HG03135 (cell line): Measurements from ENCODE around the gene SF3A1.
A peak's percentile ranks its signal among the peaks of the same experiment; 100 is the strongest.

Experiments
- ATAC-seq: cut with Tn5 transposase; IDR thresholded peaks from one replicate; pipeline ENCODE4 v1.9.1; 2021; ENCODE audit warnings: mild to moderate bottlenecking, moderate library complexity; ENCODE audit not compliant: unreplicated experiment

The SF3A1 gene

DNA sequence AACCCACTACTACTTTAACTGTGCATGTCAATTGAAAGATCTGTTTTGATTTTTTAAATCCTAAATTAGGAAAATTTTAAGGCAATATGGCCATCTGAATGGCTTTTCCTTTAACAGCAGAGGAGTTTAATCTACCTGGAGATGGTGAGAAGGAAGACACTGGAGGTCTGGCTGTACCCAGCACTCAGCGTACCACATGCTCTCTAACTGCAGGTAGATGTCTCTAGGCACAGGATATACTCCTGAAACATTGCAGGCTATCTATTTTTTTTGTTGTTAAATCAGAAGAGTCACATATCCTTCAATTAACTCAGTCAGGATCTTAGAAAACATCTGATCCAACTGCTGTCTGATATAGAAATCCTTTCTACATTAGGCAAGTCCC is 50.1 kb downstream of the SF3A1 start:
- no peak for ATAC-seq

DNA sequence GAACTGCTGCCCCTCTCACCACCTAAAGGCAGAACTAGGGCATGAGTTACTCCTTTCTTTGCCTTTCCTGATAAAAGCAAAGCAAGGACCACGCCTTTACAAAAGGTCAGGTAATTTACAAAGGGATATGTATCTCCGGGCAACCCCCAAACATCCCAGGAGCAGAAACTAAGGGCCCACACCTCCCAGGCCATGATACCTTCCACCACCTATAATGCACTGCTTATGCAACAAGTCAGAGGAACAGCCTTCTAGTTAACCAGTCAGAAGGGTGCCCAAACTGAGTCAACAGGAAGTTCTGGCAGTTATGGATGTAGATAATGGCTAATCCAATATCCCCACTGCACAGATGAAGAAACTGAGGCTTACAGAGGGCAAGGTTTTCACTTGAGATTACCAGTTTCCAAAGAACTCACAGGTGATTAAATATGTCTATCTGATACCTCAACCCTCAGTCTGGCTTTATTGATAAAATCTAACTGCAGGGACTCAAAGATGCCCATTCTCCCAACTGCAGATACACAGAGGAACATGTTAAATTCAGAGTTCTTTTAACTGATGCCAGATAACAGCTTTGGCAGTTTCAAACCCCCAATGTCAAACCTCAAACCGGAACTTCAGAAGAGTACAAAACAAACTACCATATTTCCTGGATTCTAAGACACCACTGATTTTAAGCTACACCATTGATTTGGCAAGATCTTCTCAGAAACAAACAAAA is 50.6 kb downstream of the SF3A1 start:
- ATAC-seq, result no peak

DNA sequence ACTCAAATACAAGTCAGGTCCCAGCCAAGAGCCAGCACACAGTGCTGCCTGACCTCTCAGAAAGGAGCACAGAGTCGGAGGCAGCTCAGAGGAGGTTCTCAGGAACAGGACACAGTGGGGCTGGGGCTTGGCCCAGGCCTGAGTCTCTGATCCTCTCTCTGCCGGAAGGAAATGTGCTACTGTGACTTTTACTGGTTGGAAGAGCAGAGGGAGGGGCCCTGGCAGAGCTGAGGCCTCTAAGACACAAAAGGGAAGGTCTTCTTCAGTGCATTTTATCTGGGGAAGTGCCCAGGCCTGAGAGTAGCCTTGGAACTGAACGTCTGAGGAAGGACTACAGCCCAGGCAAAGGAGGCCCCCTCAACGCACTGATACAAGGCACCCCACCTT is 51.2 kb downstream of the SF3A1 start:
- no peak for ATAC-seq

DNA sequence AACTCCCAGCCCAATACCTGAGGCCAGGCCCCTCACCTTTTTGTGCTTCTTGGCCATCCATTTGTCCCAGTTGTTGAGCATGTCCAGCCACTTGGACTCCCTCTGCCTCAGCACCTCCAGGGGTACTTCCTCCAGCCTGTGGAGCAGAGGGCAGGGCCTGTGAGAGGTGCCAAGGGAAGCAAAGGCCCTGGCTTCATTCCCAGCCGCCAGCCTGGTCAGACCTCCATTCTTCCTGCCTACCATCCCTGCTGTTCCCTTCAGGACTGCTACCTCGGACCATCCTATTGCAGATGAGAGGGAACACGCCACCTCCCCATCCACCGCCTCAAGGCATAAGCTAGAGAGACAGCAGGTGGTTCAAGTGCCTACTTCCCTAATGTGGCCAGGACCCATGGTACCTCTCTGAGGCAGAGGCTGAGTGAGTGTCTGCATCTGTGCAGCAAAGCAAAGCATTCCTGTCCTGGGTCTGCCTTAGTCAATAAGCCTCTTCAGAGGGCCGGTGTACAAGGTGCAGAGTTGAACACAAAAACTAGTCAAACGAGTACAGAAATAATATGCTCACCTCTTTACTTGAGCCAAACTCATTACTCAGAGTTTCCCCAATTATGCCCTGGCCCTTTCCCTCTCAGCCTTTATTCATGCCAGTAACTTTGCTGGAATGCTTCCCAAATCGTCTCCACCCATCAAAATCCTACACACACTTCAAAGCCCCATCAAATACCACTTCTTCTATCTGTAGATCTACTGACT is 52.0 kb downstream of the SF3A1 start:
- ATAC-seq, result no peak

DNA sequence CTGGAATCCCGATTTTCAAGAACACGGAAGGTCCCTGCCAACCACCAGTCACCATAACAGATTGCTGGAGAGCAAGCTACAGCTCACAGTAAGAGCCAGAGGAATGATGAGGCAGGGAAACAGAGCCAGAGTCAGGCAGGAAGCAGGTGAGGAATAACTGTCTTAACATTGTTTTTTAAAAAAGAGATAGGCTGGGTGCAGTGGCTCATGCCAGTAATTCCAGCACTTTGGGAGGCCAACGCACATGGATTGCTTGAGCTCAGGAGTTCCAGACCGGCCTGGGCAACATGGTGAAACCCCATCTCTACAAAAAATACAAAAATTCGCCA is 53.9 kb downstream of the SF3A1 start:
- no peak for ATAC-seq

DNA sequence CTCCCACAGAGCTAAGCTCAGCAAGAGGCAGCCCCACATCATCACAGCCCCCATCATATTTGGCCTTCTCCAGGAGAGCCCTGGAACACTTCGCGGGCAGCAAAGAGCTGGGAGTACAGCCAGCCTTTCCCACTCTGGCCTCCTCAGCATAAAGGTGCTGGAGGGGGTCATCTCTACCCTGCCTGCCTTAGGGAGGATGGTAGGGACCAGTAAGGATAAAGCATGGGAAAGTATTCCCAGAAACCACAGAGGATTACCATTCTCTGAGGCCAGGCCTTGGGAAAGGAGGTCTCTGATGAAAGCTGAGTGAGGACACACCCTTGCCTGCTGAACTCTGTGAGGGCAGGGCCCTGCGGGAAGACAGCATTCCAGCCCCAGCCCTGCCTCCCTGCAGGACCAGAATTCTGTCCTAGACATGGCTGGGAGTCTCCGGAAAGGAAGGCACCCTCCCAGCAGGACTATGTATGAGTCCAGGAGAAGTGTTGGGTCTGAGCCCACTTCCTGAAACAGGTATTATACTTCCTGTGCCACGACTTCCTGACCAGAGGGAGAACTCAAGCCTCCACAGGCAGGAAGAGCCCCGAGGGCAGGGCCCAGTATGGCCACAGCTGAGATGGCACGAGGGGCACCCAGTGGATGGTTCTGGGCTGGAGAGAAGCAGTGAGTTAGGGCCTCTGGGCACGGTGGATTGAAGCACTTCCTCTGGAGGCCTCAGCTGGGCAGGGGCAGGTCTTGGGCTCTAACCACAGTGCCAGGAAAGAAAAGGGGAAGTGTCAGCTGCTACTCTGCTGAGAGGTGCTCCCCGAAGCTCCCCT is 54.5 kb downstream of the SF3A1 start:
- ATAC-seq, result no peak

DNA sequence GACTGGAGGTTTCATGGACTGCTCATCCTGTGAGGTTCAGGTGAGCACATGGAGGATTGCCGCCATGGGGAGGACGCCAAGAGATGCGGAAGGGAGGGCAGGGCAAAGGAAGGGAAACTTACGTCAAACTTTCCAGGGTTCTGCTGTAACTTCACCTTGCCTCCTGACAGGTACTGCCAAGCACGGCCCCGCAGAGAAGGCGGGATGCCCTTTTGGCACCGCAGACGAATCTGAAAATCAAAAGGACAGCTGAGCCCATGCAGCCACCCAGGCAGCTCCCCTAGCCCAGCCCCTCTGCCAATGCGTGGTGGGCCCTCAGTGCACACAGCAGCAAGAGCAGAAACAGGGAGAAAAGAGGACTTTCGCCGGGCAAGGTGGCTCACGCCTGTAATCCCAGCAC is 57.4 kb downstream of the SF3A1 start:
- no peak for ATAC-seq

DNA sequence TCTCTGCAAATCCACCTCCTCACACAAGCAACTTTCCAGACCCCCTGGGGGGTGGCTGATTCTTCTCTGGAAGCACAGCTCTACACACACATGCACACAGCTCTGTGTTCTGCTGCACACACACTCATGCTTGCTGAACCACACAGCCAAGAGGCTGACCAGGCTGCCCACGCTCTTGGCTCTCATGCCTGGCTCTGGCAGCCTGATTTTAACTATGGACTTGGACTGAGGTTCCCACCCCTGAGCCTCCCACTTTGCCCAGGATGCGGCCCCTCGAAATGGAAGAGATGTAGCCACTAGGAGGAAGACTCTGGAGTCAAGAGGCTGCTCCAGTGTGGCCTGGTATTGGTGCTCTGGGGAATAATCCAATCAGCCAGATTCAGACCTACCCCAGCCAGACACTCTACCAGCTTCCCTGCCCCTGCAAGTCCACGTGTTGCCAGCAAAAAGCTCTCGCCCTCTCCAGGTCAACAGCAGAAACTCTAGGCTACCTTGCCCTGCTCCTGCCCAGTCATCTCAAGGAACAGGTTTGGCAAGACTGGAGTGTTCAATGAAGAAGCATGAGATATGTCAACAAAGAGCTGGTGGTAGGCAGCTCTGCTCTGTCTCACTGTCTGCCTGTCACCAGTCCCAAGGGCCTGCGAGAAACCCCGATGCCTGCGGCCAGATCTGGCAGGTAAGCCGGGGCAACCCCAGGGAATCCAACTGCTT is 58.5 kb downstream of the SF3A1 start:
- ATAC-seq, result no peak

DNA sequence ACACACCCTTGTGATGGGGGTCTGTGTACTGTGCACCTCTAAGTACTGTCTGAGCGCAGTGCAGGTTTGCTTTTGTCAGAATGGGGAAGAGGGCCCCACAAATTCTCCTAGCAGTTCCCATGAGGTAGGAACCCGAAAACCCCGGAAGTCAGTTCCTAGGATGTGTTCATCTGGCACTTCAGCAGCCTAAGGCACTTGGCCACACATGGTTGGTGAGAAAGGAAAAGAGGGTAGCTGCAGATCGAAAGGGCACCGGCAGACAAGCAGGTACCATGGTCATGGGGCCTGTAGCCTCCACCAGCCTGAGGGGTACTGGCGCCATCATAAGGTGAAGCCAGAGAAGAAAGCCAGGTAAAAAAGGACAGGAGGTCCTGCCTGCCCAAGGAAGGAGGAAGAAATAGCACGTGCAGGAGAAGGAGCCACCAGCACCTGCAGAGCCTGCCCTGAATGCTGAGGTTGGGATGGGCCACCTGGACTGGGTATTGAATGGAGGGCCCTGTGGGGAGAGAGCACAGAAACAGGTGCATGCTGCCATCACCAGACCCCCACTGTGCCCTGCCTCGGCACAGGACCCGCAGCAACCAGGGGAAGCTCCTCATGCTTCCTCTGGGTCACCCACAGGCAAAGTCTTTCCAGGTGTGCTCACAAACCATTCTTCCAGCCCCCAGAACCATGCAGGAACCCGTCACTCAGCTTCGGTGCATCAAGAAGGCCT is 59.3 kb downstream of the SF3A1 start:
- no peak for ATAC-seq

DNA sequence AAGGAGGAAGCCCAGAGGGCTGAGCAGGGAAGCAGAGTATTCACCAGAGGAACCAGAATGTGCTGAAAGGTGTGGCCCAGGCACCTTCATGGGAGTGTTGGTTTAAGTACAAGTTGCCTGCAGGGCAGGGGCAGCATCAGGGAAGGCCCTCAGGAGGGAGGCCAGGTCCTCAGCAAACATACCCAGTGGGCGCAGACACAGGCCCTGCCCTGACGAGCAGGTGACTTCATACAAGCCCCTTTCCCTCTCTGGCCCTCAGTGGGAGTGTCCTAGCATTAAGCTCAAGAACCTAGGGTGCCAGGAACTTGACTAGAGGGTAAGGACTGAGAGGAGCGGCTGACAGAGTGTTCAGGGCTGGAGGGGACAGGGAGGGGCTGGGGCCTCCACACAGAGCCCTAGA is 59.9 kb downstream of the SF3A1 start:
- no peak for ATAC-seq

DNA sequence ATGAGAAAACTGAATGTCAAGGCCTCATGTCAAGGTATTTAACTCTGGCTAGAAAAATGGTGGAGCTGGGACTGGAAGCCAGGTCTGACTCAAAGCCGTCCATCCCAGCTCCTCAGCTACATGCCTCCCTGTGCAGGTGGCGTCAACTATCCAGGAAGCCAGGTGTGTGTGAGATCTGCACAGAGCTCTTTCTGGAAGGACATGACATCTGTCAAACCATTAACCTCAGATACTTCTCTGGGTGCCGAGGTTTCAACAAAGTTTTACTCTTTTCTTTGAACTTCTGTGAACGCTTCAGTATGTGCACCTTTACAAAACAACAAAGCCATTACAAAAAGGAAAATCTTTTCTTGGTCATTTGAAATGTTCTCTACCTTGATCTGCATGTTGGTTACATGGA is 60.4 kb downstream of the SF3A1 start:
- no peak for ATAC-seq

DNA sequence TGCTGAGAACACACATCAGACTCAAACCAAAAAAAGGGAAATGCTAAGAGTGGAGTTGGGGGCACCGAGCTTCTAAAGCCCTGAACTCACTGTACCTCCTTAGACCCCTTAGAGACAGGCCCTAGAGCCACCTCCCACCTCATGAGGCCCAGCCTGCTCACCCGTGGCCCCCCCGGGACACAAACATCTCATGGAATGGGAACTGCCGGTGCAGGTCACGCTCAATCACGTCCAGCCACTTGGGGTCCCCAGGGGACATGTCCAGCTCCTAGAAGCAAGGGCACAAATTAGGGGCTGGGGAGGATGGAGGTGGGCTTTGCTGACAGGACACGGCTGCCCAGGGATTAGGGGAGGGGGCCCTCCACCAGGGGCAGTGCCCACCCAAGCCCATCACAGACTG is 61.1 kb downstream of the SF3A1 start:
- no peak for ATAC-seq

DNA sequence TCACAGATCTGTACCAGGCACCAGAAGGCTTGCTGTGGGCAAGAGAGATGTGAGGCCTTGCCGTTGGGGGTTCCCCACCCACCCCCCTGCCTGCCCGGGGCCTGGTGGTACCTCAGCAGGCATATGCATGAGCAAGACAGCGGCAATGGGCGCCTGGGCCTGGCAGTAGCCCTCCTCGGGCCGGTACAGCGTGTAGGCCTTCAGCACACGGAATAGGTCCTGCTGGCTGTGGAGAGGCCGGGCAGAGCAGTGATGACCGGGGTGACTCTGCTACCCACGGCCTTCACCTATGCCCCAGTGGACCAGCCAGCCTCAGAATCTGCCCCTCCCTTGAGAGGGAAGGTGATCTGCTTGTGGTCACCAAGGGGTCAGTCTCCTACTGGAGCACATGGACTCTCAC is 61.9 kb downstream of the SF3A1 start:
- ATAC-seq, result no peak

DNA sequence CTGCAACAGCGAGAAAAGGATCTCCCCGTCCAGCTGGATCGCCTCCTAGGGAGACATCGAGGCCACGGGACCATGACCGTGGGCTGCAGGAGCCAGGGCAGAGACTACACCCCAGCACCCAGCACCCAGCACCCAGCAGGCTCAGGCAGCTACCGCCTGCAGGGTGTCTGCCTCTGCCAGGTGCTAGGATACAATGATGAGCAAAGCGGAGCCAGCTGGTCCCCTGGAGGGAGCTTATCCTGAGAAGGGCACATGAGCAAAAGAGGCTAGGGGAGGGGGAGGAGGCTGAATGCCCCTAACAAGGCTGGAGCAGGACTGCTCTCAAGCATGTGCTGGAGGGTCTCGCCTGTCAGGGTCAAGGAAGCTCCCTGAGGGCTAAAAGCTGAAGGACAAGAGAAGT is 62.6 kb downstream of the SF3A1 start:
- no peak for ATAC-seq

DNA sequence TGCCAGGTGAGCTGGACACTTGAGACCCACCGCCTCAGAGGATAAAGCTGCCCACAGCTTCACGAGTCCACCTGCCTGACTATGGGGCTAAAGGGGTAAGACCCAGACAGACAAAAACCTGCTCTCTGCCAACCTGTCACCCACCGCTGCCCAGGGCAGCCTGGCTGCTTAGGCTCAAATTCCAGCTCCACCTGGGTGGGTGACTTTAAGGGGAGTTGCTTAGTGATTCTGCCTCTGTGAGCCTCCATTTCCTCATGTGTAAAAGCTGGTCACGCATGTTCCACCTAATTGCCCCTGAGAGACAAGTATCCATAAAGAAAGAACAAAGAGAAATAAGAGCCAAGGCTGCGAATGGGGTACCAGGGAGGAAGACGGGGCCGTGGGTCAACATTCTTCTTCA is 63.7 kb downstream of the SF3A1 start:
- ATAC-seq, result no peak

DNA sequence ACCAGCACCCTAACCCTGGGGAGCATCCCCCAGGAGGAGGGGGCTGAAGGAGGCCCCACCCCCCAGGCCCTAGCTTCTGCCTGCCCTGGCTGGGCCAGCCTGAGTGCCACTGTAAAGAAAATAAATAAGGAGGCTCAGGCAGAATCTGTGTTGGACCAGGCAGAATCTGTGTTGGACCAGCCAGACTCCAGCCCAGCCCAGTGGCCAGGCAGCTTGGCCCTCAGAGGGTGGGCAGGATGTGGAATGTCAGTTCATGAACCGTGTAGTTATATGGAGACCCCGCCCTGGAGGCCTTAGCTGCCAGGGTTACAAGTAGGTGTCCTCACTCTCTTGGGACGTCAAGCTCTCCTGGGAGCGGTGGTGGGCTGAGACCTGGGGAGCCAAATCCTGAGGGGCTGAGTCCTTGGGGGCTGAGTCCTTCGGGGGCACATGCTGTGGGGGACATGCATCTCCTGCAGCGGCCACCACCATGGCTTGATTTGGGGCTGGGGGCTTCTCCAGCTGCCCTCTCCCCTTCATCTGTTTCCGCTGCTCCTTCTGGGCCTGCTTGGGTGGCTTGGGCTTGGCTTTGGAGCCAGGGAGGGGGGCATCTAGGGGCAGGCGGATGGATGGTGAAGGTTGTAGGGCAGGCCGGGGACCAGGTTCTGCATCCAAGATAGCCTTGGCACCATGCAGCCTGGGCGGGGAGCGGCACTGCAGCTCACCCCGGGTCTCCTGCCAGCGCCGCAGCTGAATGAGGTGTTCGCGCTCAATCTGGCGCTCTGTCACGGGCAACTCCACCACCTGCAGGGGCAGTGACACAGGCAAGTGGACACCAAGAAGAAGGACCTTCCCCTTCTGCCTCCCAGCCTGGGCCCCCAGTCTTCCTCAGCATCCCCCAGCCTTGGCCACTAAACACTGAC is 64.4 kb downstream of the SF3A1 start:
- no peak for ATAC-seq

DNA sequence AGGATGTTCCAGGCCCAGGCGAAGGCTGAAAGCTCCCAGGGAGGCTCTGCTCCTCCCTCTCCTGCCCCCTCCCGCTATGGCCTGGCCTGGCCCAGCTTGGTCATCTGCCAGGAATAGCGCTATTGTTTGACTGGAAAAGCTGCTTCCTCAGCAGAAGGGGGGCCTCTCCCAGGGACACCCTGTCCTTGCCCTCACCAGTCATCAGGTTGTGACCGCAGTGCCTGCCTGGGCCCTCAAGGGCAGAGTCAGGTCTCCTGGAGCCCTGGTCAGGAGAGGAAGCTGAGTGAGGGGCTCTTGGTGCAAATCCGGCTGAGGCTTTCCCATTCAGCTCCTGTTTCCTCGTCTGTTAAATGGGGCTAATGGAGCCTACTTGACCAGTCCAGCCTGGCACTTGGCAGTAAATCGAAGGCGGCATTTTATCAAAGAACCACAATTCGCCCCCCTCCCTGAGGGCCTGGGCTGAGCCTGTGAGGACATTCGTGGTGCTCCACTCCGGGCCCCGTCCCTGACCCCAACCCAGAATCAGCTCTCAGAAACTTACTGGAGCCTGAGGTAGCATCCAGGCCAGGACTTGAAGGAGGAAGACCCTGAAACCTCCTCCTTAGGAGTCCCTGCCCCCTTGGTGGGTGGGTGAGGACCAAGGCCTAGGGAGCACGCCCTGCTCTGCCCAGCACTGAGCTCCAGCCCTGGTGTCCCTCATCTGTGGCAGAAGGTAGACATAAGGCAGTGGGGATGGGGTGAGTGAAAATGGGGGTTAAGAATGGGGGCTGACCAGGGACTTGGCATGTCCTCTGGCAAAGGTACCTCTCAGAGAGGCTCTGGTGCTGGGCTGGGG is 65.4 kb downstream of the SF3A1 start:
- ATAC-seq, result no peak

DNA sequence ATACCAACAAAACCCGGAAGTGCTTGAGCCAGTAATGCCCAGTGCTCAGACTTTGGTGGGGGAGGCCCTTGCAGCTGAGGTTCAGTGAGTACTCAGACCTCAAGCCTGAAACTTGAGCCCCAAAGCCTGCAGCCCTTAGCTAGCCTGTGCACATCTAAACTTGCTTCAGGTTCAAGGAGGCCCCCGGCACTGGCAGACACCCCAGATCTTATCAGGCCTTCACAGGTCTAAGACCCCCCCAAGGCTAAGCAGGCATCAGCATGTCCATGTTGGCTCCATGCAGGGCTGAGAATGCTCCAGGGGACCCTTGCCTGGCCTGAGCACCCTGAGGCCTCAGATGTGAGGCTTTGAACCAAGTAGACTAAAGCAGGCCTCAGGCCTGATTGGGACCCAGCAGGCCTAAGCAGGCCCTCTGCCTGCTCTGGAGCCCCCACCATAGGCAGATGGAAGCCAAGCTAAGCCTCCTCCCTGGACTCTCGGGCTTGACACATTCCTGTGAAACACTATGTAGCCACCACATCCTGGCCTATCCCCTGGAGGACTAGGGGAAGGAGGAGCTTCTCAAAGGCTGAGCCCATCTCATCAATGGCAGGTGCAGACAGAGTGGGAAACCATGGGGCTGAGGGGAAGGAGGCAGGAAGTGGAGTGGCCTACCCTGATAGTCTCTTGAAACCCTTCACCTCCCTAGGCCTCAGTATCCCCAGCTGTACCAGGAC is 66.2 kb downstream of the SF3A1 start:
- peak; percentile 18 for ATAC-seq
